ENCODE results near the gene CD300C. TPM values are rescaled to one million over a fixed set of nuclear protein-coding genes. Genes with fewer than 3 reads are reported as not detected.

CD300C gene
- total RNA-seq = not detected in 2 replicates

GRCh38 chr17:74545843-74546230 is at the start of gene CD300C:
TSS of gene CD300C (minus strand) at chr17:74546115. CDS start at chr17:74545782, 333 bp downstream.

GRCh38 chr17:74592087-74592990 is 46.4 kb upstream of the CD300C start, which contains the start of gene CD300LD:
TSS of gene CD300LD (minus strand) at chr17:74592283. CDS start at chr17:74592202, 81 bp downstream.

DNA sequence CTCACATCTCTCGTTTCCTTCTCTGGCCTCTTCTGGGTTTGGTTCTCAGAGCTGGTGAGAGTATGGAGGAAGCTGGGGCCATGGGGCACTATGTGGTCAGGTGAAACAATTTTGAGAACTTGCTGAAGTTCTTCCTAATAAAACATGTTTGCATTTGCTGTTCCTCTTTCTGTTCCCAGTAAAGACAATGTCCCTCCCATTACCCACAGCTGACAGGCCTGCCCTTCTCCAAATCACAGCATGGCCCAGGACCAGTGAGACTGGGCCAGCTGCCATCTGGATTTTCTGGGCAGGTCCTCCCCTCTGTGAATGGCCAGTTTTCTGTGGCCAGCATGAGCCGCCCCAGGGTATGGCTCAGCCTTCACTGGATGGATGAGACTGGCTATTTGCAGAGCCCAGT is 21.5 kb upstream of the CD300C start, which contains the start of gene CD300H:
TSS of gene CD300H (minus strand) at position 113 of the 400 bp plus-strand sequence.

GRCh38 chr17:74531231-74531761 is 14.6 kb downstream of the CD300C start, which contains the start of gene CD300LB:
TSS of gene CD300LB (minus strand) at chr17:74531475. CDS start at chr17:74531350, 125 bp downstream.

Other genes starting within 250 kb of the CD300C start
- gene KIF19, start 219.9 kb downstream of the CD300C start, total RNA-seq = not detected in 2 replicates
- gene BTBD17, start 184.2 kb downstream of the CD300C start, total RNA-seq = not detected in 2 replicates
- not detected in 2 replicates for gene GPR142, start 178.6 kb downstream of the CD300C start, total RNA-seq
- 3.5 and 9.1 TPM in 2 replicates for gene GPRC5C, start 114.0 kb downstream of the CD300C start, total RNA-seq
- gene CD300A, start 79.5 kb downstream of the CD300C start, total RNA-seq = not detected in 2 replicates
- gene CD300LB, start 14.6 kb downstream of the CD300C start, total RNA-seq = not detected in 2 replicates
- not detected in 2 replicates for gene CD300H, start 21.4 kb upstream of the CD300C start, total RNA-seq
- gene CD300LD, start 46.2 kb upstream of the CD300C start, total RNA-seq = not detected in 2 replicates
- not detected in 2 replicates for gene CD300E, start 77.6 kb upstream of the CD300C start, total RNA-seq
- gene CD300LF, start 166.8 kb upstream of the CD300C start, total RNA-seq = not detected in 2 replicates
- 0.11 TPM in 1 of 2 replicates, not detected in the other for gene RAB37, start 191.1 kb upstream of the CD300C start, total RNA-seq
- gene NHERF1, start 202.5 kb upstream of the CD300C start, total RNA-seq = 12.6 and 17.1 TPM in 2 replicates
- gene NAT9, start 230.2 kb upstream of the CD300C start, total RNA-seq = 43.3 and 51.9 TPM in 2 replicates